ENCODE data around the gene RELL1. TPM values are rescaled to one million over a fixed set of nuclear protein-coding genes. Genes with fewer than 3 reads are reported as not detected.

Gene RELL1
- total RNA-seq, 2 donors from 2014 or later, result 12.5 to 15.0 TPM

GRCh38 chr4:37567836-37568235, 118.3 kb downstream of the RELL1 start:
- DNase-seq (no peak), ATAC-seq (no peak)
- H3K4me1 ChIP-seq, result no peaks in the 10 kb centered on the region
- H3K27ac ChIP-seq, result no peak overlapping the region
- H3K4me3 ChIP-seq, result no peak overlapping the region
- intact Hi-C loops (cut with DNase I), result loop anchor here (10.0 kb wide), 1 partner anchor 123 kb away; no protein-coding TSS in a partner anchor
- TF ChIP-seq POLR2A (IDR thresholded peaks at IDR 0.05) (no peak), CTCF (IDR thresholded peaks at IDR 0.05) (no peak)
- H3K36me3 ChIP-seq (replicated peaks in 1 of 2; ENCODE audit: insufficient read depth in 1 of 2, low read depth in 2 of 2), result peaks cover 0 to 2% of the 10 kb centered on the region in 2 donors
- 79 to 90% methylated on average over 2 of the region's 2 CpGs for WGBS, 2 donors
- H3K9me3 ChIP-seq, result no peaks in the 10 kb centered on the region
- H3K27me3 ChIP-seq, result no peaks in the 10 kb centered on the region

DNA sequence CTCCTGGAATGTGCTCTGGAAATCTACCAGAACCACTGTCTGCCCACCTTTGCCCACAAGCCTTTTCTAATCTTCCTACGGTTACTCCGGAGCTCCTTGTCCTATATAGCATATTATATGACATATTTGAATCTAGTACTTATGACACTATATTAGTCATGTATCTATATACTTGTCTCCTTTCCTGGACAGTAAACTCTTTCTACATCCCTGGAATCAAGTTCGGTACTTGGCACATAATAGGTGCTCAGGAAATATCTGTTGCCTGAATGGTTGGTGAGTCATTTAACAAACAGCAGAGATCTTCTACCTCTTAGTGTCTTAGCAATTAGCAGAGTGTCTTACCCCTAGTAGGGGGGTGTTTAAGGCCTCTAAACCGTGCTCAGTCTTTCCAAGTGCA, 123.6 kb downstream of the RELL1 start:
- Histone ChIP-seq H3K27me3 (no peaks in the 10 kb centered on the region), H3K4me1 (no peaks in the 10 kb centered on the region), H3K36me3 (replicated peaks in 1 of 2; ENCODE audit: insufficient read depth in 1 of 2, low read depth in 2 of 2) (peaks cover 0 to 4% of the 10 kb centered on the region in 2 donors), H3K9me3 (no peaks in the 10 kb centered on the region), H3K4me3 (no peak overlapping the region), H3K27ac (no peak overlapping the region)
- TF ChIP-seq POLR2A (IDR thresholded peaks at IDR 0.05), result no peak
- TF ChIP-seq CTCF (IDR thresholded peaks at IDR 0.05), result no peak
- DNase-seq (no peak), ATAC-seq (no peak)
- WGBS, 2 donors, result 90 to 98% methylated on average over 4 of the region's 4 CpGs
- intact Hi-C loops (cut with DNase I), result loop anchor here (10.0 kb wide), 1 partner anchor 118 kb away; no protein-coding TSS in a partner anchor

DNA sequence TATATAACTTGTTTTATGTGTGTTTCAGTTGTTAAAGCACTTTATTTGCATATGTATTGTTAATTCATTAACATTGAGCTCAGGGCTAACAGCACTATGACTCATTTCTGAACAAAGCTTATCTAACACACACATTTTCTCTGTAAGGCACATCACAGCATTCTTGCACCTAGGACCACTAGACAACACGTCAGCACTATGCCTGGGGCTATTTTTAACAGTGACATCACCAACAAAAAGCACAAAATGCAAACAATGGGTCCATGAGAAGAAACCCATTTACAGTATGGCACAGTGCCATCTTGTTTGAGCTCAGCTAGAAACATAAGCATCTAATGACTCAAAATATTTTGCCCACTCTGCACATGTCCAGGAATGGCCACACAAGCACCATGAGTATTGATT, 124.4 kb downstream of the RELL1 start:
- no peak for TF ChIP-seq CTCF (IDR thresholded peaks at IDR 0.05)
- H3K27me3 ChIP-seq, result no peaks in the 10 kb centered on the region
- H3K27ac ChIP-seq, result no peak overlapping the region
- no peak overlapping the region for H3K4me3 ChIP-seq
- 46 to 50% methylated on average over 1 of the region's 1 CpG for WGBS, 2 donors
- ATAC-seq (no peak), DNase-seq (no peak)
- no peaks in the 10 kb centered on the region for H3K9me3 ChIP-seq
- intact Hi-C loops (cut with DNase I), result loop anchor here (10.0 kb wide), 1 partner anchor 117 kb away; no protein-coding TSS in a partner anchor
- no peaks in the 10 kb centered on the region for H3K4me1 ChIP-seq
- peaks cover 0 to 4% of the 10 kb centered on the region in 2 donors for H3K36me3 ChIP-seq (replicated peaks in 1 of 2; ENCODE audit: insufficient read depth in 1 of 2, low read depth in 2 of 2)

GRCh38 chr4:37561196-37561802, 124.9 kb downstream of the RELL1 start:
- no peaks in the 10 kb centered on the region for H3K27me3 ChIP-seq
- ATAC-seq (no peak), DNase-seq (no peak)
- H3K36me3 ChIP-seq (replicated peaks in 1 of 2; ENCODE audit: insufficient read depth in 1 of 2, low read depth in 2 of 2), result peaks cover 0 to 4% of the 10 kb centered on the region in 2 donors
- intact Hi-C loops (cut with DNase I), result loop anchor here (10.0 kb wide), 1 partner anchor 116 kb away; no protein-coding TSS in a partner anchor
- H3K4me1 ChIP-seq, result no peaks in the 10 kb centered on the region
- no peak overlapping the region for H3K4me3 ChIP-seq
- H3K27ac ChIP-seq, result no peak overlapping the region
- 67 to 72% methylated on average over 3 of the region's 3 CpGs for WGBS, 2 donors
- no peak for TF ChIP-seq POLR2A (IDR thresholded peaks at IDR 0.05)
- TF ChIP-seq CTCF (IDR thresholded peaks at IDR 0.05), result no peak
- H3K9me3 ChIP-seq, result no peaks in the 10 kb centered on the region

Small RNAs within 50 kb of the gene (small RNA-seq; reads per million reads assigned to genes)
- gene RF00019, result not detected

Other genes starting within 250 kb of the RELL1 start
- gene PGM2, start 140.3 kb upstream of the RELL1 start, total RNA-seq, result 10 to 100 TPM in 1 of 2 donors, 1 to 10 TPM in 1; 6.0 to 39.2 TPM
- gene TBC1D1, start 204.7 kb upstream of the RELL1 start, total RNA-seq, result 10 to 100 TPM; 23.3 to 28.7 TPM

Measured in body of pancreas (tissue), 4 donors.